ENCODE data around the gene CLEC20A.
A peak's percentile ranks its signal among the peaks of the same experiment; 100 is the strongest.
"Not testable (repeated sequence)": the region's sequence is repeated elsewhere in the genome, so short reads cannot be mapped to it uniquely, and the experiment has no call there.

Gene CLEC20A

DNA sequence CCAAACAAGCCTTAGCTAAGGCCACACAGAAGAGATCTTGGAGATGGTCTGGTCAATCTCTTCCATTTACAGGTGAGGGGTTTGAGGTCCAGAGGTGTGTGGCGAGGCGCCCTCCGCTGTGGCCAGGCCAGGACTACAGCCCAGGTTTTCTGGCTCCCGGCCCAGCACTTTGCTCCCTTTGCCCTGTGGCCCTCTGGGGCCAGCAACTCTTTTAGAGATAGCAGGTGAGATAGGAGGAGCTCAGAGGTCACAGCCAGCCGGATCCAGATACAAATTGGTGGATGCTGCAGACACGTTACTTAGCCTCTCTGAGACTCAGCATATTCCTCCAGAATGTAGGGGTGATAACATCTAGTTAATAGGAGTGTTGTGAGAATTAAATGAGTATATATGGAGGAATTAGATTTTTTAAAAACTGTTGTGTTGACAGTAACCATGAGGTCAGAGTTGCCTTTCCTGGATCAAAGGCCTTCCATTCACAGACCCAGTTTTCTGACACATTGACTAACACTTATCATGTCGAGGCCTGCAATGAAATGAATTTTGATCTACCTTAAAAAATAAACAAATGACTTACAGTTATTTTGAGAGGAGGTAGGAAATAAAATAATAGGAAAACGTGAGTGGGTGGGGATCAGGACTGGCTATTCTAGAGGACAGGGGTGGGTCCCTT lies 32.7 kb upstream of the CLEC20A start:
- no peak for DNase-seq (ENCODE audit: low spot score)

GRCh38 chr1:178528953-178529335 lies 32.2 kb upstream of the CLEC20A start:
- DNase-seq (ENCODE audit: low spot score), result no peak

DNA sequence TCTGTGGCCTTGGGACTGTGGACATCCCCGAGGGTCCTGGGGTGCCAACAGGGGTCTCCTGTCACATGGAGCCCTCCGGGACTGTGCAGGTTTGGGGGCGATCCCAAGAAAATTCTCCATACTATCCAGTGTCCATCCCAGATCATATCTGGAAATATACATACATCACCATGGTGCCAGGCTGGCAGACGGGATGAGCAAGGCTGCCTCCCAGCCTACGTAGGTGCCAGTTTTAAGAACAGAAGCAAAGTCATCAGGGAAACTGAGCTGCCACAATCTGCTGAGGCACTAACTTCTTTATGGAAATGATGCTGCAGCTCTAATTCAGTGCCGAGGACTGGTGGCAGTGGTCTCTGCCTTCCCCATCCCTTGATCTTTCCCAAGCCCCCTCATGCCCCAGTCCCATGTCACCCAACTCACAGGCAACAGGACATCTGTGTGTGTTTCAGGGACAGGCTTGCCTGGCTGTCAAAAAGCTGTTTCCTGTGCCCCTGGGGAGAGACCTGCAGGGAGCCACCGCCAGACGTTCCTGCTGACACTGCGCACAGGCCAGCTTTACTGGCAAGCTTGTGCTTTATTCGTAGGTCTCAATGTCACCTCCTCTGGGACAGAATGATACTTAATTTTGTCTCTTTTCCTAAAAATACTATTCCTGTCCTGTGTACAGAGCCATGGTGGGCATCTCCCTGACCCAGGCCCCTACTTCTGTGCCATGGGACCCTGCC lies 31.6 kb upstream of the CLEC20A start:
- DNase-seq (ENCODE audit: low spot score), result no peak

- DNase-seq (ENCODE audit: low spot score), result no peak
Measured at GRCh38 chr1:178527117-178527516, 30.4 kb upstream of the CLEC20A start.

DNA sequence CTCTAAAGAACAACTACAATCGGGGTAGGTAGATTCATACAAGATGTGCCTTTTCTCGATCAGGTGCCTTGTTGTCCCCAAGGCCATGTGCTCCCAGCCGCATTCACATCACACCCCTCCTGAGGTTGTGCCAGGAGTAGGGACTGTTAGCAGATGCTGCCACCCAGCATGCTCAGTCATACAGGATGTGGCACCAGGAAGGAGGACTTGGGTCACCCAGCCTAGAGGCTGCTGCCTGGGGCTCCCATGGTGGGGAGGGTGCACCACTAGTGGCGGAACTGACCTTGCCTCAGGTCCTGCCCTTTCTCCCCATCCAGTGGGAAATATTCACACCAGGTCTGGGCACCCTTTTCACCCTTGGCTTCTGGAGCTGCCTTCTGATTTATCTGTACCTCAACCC lies 24.5 kb upstream of the CLEC20A start:
- no peak for DNase-seq (ENCODE audit: low spot score)

GRCh38 chr1:178520803-178521202 lies 24.0 kb upstream of the CLEC20A start:
- no peak for DNase-seq (ENCODE audit: low spot score)

DNA sequence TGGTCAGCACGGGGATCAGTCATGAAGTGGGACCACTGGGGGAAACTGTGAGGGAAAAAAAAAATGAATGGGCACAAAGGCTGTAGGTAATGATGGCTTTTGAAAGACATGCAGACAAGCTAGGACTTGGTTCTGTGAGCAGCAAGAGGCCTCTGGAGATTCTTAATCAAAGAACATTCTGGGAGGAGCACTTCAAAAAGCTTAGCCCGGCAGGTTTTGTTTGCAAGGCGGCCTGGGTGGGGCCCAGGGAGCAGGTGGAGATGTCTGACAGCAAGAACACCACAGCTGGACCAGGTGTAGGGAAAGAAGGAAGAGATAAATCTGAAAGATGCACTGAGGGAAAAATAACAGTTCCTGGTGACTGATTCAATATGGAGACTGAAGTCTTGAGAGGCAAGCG lies 22.1 kb upstream of the CLEC20A start:
- no peak for DNase-seq (ENCODE audit: low spot score)

- DNase-seq (ENCODE audit: low spot score), result no peak
Measured at GRCh38 chr1:178516110-178516509, 19.3 kb upstream of the CLEC20A start.

DNA sequence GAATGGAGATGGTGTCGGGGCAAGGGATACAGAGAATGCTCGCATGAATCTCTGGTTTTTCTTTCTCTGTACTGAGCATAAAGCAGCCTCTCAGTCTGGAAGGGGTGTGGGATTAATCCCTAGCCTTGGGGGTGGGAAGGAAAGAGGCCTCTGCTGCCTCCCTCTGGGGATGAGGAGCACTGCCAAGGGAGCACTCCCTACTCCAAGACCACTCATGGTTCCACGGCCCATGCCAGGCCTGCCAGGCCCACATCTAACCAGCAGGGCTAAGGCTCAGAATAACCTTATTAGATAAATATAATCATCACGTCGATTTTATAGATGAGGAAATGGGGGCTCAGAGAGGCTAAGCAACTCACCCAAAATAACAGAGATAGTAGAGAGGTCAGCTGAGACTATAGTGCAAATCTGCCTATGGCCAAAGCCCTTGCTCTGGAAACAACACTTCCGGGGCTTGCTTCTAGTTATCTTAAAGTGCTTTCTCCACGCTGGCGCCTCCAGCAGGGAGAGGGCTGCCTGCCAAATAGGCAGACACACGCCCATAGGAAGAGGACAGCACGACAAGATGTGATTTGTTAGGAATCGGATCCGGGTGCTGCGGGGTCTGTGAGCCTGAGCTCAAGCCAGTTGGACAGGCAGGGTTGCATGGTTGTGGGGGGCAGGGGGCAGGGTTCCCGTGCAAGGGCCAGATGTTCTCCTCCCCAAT lies 16.7 kb upstream of the CLEC20A start:
- DNase-seq (ENCODE audit: low spot score), result no peak

DNA sequence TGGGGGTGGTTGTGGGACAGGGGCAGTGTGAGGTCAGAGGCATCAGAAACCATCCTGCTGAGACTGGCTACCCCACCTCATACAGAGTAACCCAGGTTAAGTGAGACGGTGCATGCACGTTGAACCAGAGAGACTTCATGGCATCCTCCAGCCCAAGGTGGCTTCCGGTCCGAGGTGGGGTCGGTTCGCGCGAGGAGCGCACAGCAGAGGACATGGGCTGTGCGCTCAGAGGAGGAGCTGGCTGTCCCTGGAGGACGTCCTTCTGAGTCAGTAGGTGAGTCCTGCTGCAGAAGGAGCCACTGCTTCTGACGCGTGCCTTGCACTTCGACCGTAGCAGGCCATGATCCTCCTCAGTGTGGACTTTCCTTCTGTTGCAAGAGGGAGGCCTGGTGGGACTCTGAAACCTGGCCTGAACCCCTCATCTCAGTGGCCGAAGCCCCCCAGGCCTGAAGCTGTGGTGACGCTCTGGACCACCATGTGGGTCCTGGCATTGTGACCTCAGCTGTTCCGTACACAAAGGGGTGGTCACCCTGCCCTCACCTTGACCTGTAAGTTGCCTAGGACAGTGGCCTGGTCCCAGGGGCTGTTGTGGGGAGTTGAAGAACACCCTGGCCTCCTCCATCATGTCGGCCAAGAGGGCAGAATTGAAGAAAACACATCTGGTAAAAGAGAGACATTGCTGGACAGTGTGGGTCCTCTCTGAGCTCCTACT lies 16.0 kb upstream of the CLEC20A start, which contains the start of gene TEX35:
Gene TEX35, plus strand, starts transcription at position 544 of the 712 bp plus-strand sequence. Its CDS starts 80 bp downstream, at position 624.
- no peak for DNase-seq (ENCODE audit: low spot score)

DNA sequence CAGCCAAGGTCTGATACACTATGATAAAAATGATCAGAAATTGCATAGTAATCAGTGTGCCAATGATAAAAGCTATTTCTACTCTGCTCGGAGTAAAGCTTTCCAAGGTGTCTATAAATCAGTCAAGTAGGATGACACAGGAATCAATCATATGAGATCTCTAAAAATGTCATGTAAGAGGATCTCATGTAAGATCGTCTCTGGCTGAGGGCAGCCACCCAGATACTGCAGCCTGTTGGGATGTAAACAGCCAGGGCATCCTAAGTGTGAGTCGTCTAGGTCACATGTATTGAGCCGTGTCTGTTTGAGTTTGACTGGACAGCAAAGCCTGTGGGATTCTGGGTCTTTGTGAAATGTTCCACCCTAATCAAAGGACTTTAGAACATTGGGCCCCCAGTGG lies 13.4 kb upstream of the CLEC20A start:
- DNase-seq (ENCODE audit: low spot score), result no peak

- DNase-seq (ENCODE audit: low spot score), result no peak
Measured at GRCh38 chr1:178509414-178510007, 12.7 kb upstream of the CLEC20A start.

GRCh38 chr1:178506669-178507068 lies 9.9 kb upstream of the CLEC20A start:
- no peak for DNase-seq (ENCODE audit: low spot score)

DNA sequence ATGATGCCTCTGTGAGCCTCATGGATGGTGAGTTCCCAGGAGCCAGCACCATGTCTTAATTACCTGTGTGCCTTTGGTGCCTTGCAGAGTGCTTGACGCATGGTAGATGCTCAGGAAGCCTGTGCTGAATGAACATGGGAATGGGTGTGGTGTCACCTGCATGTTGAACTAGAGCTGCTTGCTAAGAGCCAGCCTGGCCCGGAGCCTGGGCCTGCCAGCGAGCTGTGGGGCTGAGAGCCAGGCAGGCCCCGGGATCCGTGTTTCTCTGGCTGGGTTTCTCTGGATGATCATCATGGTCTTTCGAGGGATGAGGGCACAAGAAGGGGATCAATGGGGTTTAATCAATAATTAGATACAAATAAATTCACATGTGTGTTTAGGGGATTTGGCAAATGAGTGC lies 9.4 kb upstream of the CLEC20A start:
- DNase-seq (ENCODE audit: low spot score), result no peak

DNA sequence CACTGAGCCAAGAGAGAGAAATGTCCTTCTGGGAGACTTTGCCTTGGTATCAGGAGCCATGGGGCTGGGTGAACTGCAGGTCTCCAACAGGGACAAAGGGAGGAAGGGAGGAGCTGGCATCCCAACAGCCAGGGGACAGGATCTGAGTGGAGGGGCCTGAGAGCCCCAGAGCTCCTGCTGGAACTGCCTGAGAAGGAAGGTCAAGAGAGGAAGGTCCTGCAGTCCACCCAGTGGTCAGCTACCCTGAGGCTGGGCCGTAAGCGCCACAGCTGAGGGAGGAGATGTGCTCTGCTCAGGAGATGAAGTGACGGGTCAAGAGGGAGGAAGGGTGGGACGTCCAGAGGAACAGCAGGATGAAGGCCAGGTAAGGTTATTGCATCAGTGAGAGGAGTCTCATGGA lies 7.5 kb upstream of the CLEC20A start:
- no peak for DNase-seq (ENCODE audit: low spot score)

GRCh38 chr1:178503849-178504248 lies 7.1 kb upstream of the CLEC20A start:
- no peak for DNase-seq (ENCODE audit: low spot score)

- not testable (repeated sequence) for DNase-seq (ENCODE audit: low spot score)
Measured at GRCh38 chr1:178503316-178503715, 6.6 kb upstream of the CLEC20A start.

- DNase-seq (ENCODE audit: low spot score), result no peak
Measured at GRCh38 chr1:178502856-178503255, 6.1 kb upstream of the CLEC20A start.

- no peak for DNase-seq (ENCODE audit: low spot score)
Measured at GRCh38 chr1:178502330-178502714, 5.6 kb upstream of the CLEC20A start.

- DNase-seq (ENCODE audit: low spot score), result peak; percentile 61
Measured at GRCh38 chr1:178501705-178502329, 5.1 kb upstream of the CLEC20A start.

DNA sequence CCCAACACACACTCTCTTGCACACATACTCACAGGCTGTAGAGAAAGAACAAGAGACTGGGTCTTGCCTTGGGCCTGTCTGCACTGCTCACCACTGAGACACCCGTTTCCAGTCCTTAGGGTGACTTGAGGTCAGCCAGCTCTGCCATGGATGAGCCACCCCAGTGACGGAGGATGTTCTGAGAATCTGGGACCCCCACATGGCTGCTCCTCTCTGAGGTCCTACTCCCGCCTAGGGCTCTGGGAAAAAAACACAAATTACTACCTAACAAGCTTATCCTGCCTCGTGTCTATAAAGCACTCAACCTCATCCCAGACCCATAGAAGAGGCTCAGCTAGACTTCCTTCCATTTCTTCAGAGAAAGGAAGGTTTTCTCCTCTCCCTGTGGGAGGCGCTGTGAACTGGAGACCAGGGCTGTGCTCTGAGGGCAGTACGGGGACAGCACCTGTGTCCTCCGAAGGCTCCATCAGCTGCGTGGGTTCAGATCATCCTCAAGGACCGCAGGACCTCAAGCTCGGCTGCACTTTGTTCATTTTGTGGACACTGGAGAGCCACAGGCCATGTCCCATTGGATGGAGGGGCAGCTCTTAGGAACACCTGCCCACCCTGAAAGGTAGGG lies 4.3 kb upstream of the CLEC20A start:
- no peak for DNase-seq (ENCODE audit: low spot score)

Measured in kidney capillary endothelial cell (primary cell).